Body of pancreas (tissue), 4 donors: Measurements from ENCODE around the gene WDR64.

Experiments
- POLR2A ChIP-seq, 3 donors: fragments of 450-650 bp; IDR thresholded peaks; one replicate each; pipeline ENCODE4 v1.6.1; 2016; ENCODE audit warnings: antibody characterized with exemption in 3 of 3, mild to moderate bottlenecking in 2 of 3
- TF ChIP-seq, protein P1 (sequence below), 7 experiments: fragments of 450-650 bp in 4 of 7; fragments of 200-600 bp in 3 of 7; sonication (generic) in 3 of 7; IDR thresholded peaks; one replicate each; pipeline ENCODE4 v1.5.1; 2016 to 2019; ENCODE audit warnings: antibody characterized with exemption in 7 of 7

- TF ChIP-seq, protein P1, sequence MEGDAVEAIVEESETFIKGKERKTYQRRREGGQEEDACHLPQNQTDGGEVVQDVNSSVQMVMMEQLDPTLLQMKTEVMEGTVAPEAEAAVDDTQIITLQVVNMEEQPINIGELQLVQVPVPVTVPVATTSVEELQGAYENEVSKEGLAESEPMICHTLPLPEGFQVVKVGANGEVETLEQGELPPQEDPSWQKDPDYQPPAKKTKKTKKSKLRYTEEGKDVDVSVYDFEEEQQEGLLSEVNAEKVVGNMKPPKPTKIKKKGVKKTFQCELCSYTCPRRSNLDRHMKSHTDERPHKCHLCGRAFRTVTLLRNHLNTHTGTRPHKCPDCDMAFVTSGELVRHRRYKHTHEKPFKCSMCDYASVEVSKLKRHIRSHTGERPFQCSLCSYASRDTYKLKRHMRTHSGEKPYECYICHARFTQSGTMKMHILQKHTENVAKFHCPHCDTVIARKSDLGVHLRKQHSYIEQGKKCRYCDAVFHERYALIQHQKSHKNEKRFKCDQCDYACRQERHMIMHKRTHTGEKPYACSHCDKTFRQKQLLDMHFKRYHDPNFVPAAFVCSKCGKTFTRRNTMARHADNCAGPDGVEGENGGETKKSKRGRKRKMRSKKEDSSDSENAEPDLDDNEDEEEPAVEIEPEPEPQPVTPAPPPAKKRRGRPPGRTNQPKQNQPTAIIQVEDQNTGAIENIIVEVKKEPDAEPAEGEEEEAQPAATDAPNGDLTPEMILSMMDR (IDR thresholded peaks at IDR 0.05): no peak
- TF ChIP-seq POLR2A (IDR thresholded peaks at IDR 0.05): no peak
Measured at GRCh38 chr1:241733899-241734298, 81.8 kb downstream of the WDR64 start.
